ENCODE data around the gene CHST5.
"Not testable (repeated sequence)": the region's sequence is repeated elsewhere in the genome, so short reads cannot be mapped to it uniquely, and the experiment has no call there.

DNA sequence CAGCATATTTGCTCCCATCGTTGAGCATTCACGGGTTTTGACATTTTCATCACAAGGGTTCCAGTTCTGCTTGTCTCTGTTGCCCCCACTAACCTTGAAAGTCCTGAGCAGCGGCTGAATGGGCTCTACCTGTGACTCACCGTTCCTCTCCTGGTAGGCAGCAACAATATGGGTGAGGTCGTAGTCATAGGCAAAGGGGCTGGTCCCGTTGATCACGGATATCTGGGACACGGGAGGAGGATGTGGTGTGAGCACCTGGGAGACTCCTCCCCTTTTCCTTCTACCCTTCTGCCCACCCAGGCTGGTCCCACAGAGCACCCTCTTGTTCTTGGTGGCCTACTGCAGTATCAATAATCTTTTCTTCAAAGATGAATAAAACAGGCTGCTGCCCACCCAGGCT is 6.6 kb upstream of the CHST5 start:
- not testable (repeated sequence) for TF ChIP-seq POLR2AphosphoS5 (IDR thresholded peaks at IDR 0.05); EP300 (conservative IDR thresholded peaks at IDR 0.05; ENCODE audit: poor library complexity, severe bottlenecking); MXI1 (conservative IDR thresholded peaks at IDR 0.05; ENCODE audit: poor library complexity, severe bottlenecking)
- TF ChIP-seq, protein P1, sequence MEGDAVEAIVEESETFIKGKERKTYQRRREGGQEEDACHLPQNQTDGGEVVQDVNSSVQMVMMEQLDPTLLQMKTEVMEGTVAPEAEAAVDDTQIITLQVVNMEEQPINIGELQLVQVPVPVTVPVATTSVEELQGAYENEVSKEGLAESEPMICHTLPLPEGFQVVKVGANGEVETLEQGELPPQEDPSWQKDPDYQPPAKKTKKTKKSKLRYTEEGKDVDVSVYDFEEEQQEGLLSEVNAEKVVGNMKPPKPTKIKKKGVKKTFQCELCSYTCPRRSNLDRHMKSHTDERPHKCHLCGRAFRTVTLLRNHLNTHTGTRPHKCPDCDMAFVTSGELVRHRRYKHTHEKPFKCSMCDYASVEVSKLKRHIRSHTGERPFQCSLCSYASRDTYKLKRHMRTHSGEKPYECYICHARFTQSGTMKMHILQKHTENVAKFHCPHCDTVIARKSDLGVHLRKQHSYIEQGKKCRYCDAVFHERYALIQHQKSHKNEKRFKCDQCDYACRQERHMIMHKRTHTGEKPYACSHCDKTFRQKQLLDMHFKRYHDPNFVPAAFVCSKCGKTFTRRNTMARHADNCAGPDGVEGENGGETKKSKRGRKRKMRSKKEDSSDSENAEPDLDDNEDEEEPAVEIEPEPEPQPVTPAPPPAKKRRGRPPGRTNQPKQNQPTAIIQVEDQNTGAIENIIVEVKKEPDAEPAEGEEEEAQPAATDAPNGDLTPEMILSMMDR (IDR thresholded peaks at IDR 0.05; ENCODE audit: poor library complexity, severe bottlenecking): not testable (repeated sequence)

Data from neural cell (in vitro differentiated cells).